Keratinocyte (primary cell): Measurements from ENCODE around the gene DNAH2.

ENCODE experiments used
- CTCF ChIP-seq, 3 experiments: IDR thresholded peaks in 1 of 3; conservative IDR thresholded peaks in 1 of 3; optimal IDR thresholded peaks in 1 of 3; 2 replicates in 2 of 3; 3 replicates in 1 of 3; pipeline versions ENCODE3 to v1.5.1; 2011; ENCODE audit warnings: low read length in 3 of 3, mild to moderate bottlenecking in 3 of 3, moderate library complexity in 2 of 3, control low read depth in 1 of 3, inconsistent platforms in 1 of 3; ENCODE audit not compliant: insufficient read depth in 2 of 3; ENCODE audit errors: extremely low read depth in 1 of 3
- EZH2 ChIP-seq: IDR thresholded peaks from one replicate; pipeline ENCODE4 v1.6.1; 2012; ENCODE audit warnings: inconsistent platforms, mild to moderate bottlenecking, low read length, moderate library complexity

- TF ChIP-seq EZH2 (no peak), CTCF (optimal IDR thresholded peaks at IDR 0.05 in 1 of 3, IDR thresholded peaks at IDR 0.05 in 1 of 3, conservative IDR thresholded peaks at IDR 0.05 in 1 of 3; ENCODE audit: extremely low read depth in 1 of 3, insufficient read depth in 2 of 3, low read length in 3 of 3) (no peak)
Observed at GRCh38 chr17:7797976-7798375, 80.4 kb downstream of the DNAH2 start.
